ENCODE results near the gene CEP78.
A peak's percentile ranks its signal among the peaks of the same experiment; 100 is the strongest.
"Not testable (repeated sequence)": the region's sequence is repeated elsewhere in the genome, so short reads cannot be mapped to it uniquely, and the experiment has no call there.

The CEP78 gene

DNA sequence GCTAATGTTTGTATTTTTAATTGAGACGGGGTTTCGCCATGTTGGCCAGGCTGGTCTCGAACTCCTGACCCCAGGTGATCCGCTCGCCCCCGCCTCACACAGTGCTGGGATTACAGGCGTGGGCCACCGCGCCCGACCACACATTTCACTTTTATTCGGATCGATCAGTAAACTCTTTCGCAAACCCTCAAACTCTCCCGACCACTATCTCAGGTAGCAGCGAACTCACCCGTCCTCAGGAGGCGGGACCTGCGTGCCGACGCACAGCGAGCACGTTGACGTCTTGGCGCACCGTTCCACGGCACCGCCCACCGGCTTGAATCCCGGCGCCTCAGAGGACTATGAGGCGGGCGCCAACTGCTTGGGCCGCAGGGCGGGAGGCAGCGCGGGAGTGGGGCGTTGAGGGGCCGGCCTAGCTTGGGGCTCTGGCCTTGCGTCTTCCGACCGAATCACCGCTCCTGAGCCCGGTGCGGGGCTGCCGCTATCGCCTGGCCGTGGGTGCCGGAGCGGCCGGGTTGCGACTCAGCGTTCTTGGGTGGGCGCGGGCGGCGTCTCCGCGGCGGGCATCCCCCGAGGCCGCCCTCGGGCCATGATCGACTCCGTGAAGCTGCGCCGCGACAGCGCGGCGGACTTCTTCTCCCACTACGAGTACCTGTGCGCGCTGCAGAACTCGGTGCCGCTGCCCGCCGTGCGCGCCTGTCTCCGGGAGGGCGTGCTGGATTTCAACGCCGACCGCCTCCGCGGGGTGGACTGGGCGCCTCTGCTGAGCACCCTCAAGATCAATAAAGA is at the start of gene CEP78:
Gene CEP78, plus strand, starts transcription at position 314 of the 789 bp plus-strand sequence. Its CDS starts 276 bp downstream, at position 590.
- peak; percentile 93 for DNase-seq

DNA sequence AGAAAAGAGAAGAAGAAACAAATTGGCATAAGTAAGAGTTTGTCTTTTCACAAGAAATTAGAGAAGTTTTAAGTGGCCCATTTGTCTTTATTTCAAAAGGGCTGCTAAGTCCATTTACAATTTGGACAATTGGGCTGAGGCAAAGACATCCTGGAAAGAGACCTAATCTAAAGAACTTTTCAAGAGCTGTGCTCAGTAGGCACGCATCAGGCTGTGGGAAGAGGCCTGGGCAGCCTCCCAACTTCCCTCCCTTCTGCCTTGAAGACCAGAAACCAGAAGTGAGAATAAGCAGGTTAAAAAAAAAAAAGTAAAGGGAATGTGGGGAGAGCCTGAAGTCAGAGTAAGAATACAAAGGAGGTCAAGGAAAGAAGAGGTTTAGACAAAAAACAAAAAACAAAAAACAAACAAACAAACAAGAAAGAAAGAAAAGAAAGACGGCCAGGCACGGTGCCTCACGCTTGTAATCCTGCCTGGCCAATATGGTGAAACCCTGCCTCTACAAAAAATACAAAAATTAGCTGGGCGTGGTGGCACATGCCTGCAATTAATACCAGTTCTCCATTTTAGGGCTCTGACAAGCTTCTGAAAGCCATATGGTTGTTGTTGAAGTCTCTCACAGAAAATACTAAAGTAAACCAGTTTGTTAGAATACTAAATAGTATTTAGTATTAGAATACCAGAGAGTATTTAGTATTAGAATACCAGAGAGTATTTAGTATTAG is 48.0 kb upstream of the CEP78 start:
- DNase-seq, result no peak

DNA sequence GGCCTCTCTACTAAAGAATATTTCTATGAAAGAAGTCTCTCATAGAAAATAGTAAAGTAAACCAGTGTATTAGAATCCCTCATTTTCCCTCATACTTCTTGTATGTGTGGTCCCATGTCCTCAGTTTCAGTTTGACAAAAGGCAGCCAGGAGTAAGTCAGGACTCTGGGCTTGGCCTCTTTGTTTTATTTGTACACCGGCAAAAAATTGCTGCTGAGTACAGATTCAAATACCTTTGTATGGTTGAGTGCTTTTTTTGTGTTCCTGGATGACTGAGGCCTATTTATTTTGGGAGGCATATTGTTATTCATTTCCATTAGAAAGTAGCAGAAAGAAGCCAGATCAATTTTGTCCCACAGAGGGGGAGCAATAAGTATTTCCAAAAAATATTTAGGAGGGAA is 47.3 kb upstream of the CEP78 start:
- DNase-seq, result no peak

DNA sequence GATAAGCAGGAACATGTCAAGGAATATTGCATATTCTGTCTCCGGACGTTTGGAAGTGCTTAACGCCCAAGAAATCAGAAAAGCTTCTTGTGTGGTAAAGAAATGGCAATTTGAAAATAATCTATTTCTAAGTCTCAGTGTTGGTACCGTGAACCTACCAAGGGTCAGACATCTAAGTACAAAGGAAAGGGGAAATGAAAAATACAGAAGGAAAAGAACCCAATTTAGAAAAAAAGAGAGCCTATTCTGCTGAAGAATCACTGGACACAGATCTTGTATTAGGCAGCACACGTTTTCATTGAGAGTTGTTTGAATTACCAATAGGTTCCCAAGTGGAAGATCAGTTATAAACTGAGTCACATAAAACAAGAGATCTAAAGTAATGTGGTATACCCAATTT is 46.9 kb upstream of the CEP78 start:
- DNase-seq, result no peak

GRCh38 chr9:78189461-78189860 is 46.4 kb upstream of the CEP78 start:
- DNase-seq, result no peak

DNA sequence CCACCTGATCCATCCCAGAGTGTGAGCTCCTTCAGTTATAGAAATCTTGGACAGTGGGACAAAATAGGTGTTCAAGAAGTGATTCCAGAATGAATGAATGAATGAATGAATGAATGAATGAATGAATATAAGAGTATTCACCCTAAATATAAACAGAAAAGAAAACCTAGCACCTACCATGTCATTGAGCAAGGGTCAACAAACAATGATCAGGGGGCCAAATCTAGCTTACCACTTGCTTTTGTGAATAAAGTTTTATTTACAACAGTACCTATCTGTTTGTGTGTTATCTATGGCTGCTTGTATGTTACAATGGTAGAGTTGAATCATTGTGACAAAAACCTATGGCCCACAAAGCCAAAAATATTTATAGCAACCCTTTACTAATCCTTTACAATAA is 43.9 kb upstream of the CEP78 start:
- no peak for DNase-seq

GRCh38 chr9:78196258-78196657 is 39.6 kb upstream of the CEP78 start:
- DNase-seq, result no peak

DNA sequence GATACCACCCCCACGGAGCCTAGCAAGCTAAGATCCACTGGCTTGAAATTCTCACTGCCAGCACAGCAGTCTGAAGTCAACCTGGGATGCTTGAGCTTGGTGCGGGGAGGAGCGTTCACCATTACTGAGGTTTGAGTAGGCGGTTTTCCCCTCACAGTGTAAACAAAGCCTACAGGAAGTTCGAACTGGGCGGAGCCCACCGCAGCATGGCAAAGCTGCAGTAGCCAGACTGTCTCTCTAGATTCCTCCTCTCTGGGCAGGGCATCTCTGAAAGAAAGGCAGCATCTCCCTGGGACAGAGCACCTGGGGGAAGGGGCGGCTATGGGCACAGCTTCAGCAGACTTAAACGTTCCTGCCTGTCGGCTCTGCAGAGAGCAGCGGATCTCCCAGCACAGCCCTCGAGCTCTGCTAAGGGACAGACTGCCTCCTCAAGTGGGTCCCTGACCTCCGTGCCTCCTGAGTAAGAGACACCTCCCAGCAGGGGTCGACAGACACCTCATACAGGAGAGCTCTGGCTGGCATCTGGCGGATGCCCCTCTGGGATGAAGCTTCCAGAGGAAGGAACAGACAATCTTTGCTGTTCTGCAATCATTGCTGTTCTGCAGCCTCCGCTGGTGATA is 34.6 kb upstream of the CEP78 start:
- not testable (repeated sequence) for DNase-seq

GRCh38 chr9:78207319-78207718 is 28.6 kb upstream of the CEP78 start:
- DNase-seq, result no peak

- DNase-seq, result no peak
Measured at GRCh38 chr9:78207901-78208300, 28.0 kb upstream of the CEP78 start.

DNA sequence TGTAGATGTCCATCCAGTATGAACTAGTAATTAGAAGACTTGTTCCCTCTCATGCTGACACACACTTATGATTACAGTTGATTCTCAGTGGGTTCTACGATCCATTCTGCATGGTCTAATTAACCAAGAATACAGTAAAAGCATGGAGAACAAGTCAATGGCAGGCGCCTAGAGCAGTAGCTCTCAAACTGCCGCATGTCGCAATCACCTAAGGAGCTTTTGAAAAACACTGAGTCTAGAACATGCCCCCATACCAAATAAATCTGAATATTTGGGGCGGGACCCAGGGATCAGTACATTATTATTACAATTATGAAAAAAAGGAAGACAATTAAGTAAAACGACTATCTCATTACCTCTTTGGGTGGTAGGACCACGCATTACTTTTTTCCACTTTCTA is 26.7 kb upstream of the CEP78 start:
- DNase-seq, result no peak

DNA sequence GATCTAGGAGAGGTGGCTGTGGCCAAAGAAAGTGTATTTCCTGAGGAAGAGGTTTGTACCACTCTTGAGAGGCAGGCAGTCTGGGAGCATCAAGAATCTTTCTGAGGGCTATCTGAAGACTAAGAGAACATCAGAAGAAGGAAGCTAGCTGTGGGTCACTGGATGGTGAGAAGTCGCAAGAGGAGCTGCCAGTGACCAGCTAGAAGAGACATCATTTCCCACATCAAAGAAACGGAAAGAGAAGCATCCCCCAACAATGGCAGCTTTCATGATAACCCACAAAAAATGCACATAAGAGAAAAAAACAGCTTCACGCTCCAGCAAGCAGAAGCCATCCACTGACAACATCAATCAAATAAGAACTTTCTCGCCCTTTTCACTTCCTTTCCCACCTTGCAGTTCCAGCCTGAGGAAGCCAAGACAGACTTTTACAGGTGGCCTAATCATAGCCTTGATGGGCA is 25.0 kb upstream of the CEP78 start:
- no peak for DNase-seq

DNA sequence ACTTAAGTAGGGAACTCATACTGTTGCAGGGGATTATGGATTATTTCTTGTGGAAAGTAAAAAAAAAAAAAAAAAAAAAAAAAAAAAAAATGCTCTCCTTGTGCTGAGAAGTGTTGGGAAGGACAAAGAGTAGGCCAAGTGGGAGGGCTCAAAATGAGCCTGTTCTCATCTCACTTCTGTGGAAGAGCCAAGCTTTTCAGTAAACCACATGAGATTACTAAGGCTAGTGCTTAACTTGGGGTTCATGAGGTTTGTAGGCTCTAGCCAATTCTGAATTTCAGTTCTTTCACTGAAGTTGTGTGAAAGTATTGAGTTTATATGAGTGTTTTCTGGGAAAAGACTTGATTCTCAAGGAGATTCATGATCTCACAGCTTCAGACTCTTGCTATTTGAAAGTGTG is 23.0 kb upstream of the CEP78 start:
- DNase-seq, result no peak

- no peak for DNase-seq
Measured at GRCh38 chr9:78213712-78214111, 22.2 kb upstream of the CEP78 start.

DNA sequence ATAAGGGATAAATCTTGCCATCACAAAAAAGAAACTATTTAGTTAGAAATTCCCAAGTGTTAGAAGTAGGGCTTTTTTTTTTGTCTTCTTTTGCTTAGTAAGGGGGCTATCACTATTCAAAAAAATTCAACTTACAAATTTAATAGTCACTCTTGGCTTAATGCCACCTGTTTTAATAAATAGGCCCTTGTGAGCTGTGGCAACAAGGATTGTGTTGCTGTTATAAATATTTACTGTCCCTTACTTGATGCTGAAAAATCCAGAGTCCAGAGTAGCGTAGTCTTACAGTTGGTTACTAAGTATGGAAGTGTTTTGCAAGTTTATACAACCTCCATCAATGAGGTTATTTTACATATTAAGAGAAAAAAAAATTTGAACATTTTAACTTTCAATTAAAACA is 21.4 kb upstream of the CEP78 start:
- no peak for DNase-seq

DNA sequence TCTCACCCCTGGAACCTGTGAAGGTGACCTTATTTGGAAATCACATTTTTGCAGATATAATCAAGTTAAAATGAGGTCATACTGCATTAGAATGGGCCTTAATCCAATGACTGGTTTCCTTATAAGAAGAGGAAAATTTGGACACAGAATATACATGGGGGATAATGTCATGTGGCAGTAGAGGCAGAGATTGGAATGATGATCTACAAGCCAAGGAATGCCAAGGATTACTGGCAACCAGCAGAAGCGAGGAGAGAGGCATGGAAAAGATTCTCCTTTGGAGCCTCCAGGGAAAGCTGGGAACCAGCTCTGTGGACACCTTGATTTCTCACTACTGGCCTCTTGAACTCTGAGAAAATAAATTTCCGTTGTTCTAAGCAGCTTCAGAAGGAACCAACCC is 20.2 kb upstream of the CEP78 start:
- no peak for DNase-seq

GRCh38 chr9:78218890-78219289 is 17.0 kb upstream of the CEP78 start:
- DNase-seq, result no peak

DNA sequence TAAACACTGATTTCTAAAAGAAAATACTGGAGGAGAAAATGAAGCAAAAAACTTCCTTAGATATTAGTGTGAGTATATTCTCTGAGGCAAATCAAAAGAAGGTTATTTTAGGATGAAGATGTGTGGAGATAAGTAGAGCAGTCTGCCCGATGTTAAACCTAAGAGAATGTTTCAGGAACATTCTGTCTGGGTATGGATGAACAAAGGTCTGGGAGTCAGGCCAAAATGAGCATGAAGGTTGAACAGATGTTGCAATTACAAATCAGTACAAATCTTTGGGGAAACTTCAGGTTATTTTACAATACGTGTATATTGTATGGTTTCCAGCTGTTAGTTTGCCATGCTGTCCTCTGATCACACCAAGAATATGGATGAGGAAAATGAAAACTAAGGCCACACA is 14.4 kb upstream of the CEP78 start:
- DNase-seq, result no peak

DNA sequence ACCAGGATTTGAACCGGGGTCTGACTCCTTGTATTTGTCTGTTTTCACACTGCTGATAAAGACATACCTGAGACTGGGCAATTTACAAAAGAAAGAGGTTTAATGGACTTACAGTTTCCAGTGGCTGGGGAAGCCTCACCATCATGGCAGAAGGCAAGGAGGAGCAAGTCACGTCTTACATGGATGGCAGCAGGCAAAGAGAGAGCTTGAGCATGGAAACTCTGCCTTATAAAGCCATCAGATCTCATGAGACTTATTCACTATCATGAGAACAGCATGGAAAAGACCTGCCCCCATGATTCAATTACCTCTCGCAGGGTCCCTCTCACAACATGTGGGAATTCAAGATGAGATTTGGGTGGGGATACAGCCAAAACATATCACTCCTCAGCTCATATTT is 14.0 kb upstream of the CEP78 start:
- not testable (repeated sequence) for DNase-seq

GRCh38 chr9:78230761-78231160 is 5.1 kb upstream of the CEP78 start:
- no peak for DNase-seq

GRCh38 chr9:78232471-78232870 is 3.4 kb upstream of the CEP78 start:
- not testable (repeated sequence) for DNase-seq

- no peak for DNase-seq
Measured at GRCh38 chr9:78234810-78235209, 1.1 kb upstream of the CEP78 start.

DNA sequence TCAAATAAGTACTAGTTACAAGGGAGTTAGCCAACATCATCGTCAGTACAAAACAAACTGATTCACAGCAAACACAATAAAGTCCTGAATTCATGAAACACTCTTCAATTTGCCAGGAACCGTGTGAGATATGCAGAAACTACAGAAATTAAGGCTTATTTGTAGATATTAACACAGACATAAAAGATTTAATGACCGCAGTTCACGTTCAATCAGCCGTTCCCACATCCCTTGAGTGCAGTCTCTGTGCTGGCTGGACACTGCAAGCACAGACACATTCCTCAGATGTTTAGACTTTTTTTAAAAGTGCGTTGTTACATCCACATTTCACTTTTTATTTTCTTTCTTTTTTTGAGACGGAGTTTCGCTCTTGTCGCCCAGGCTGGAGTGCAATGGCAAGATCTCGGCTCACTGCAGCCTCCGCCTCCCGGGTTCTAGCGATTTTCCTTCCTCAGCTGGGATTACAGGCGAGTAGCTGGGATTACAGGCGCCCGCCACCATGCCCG is 566 bp upstream of the CEP78 start:
- DNase-seq, result no peak

GRCh38 chr9:78236551-78236910 is 656 bp downstream of the CEP78 start:
- no peak for DNase-seq

Data from left hindlimb (tissue), 1 donor.